Measurements from ENCODE around the gene CDHR5.

- no peak for TF ChIP-seq CTCF (IDR thresholded peaks at IDR 0.05; ENCODE audit: borderline replicate concordance, extremely low read depth, low read length, poor library complexity, severe bottlenecking)
- no peak for TF ChIP-seq EZH2 (IDR thresholded peaks at IDR 0.05; ENCODE audit: borderline replicate concordance, low read depth, low read length, severe bottlenecking)
These were observed 53.0 kb downstream of the CDHR5 start for GRCh38 chr11:571802-572185.
